Esophagus muscularis mucosa (tissue), 4 donors: ENCODE data around the gene ZNF341.

ENCODE experiments used
- CTCF ChIP-seq, 3 experiments: fragments of 200-600 bp in 2 of 3; fragments of 450-650 bp in 1 of 3; sonication (generic) in 2 of 3; IDR thresholded peaks; one replicate each; pipeline ENCODE4 v1.5.1; 2017 to 2019; ENCODE audit warnings: antibody characterized with exemption in 3 of 3, mild to moderate bottlenecking in 2 of 3, moderate library complexity in 1 of 3
- EP300 ChIP-seq: sonication (generic); formaldehyde crosslinking; IDR thresholded peaks from one replicate; pipeline ENCODE4 v1.6.1; 2017; ENCODE audit warnings: antibody characterized with exemption
- POLR2A ChIP-seq: fragments of 450-650 bp; IDR thresholded peaks from one replicate; pipeline ENCODE4 v1.6.1; 2017; ENCODE audit warnings: antibody characterized with exemption, moderate library complexity, mild to moderate bottlenecking, low read depth
- POLR2AphosphoS5 ChIP-seq, 2 donors: sonication (generic); formaldehyde crosslinking; IDR thresholded peaks; one replicate each; pipeline ENCODE4 v1.6.1; 2017; ENCODE audit warnings: antibody characterized with exemption in 2 of 2

- no peak for TF ChIP-seq POLR2A
- peak in 2 of 3 experiments; percentile 7 to 16 for TF ChIP-seq CTCF (IDR thresholded peaks at IDR 0.05)
- TF ChIP-seq EP300 = no peak
- TF ChIP-seq POLR2AphosphoS5 (IDR thresholded peaks at IDR 0.05) = peak in 1 of 2 donors; percentile 31
Measured at GRCh38 chr20:33732166-33732970, 572 bp downstream of the ZNF341 start.
